Kidney (tissue), 14 donors: ENCODE measurements around the gene MXI1. TPM values are rescaled to one million over a fixed set of nuclear protein-coding genes. Genes with fewer than 3 reads are reported as not detected.
A peak's percentile ranks its signal among the peaks of the same experiment; 100 is the strongest.

Experiments
- DNase-seq, 5 donors: peaks; one replicate each; pipeline ENCODE4 v3.0.0-alpha.2; 2013 to 2020
- FAIRE-seq: peaks from 2 replicates; lab custom pipeline; 2012; peaks lifted over from hg19 to GRCh38; lab: Jason Lieb, UNC
- H3K27ac ChIP-seq, 2 donors: one replicate each; pipeline ENCODE4 v1.7.0; 2013; ENCODE audit warnings: low read depth in 2 of 2, low read length in 2 of 2, inconsistent platforms in 1 of 2
- H3K27me3 ChIP-seq: one replicate; pipeline ENCODE4 v1.7.1; 2013; ENCODE audit warnings: low read length, inconsistent platforms; ENCODE audit not compliant: control insufficient read depth, insufficient read depth
- H3K36me3 ChIP-seq, 3 donors: one replicate each; pipeline versions ENCODE4 v1.7.0 to v1.7.1; 2013; ENCODE audit warnings: low read length in 3 of 3, control low read depth in 1 of 3, inconsistent platforms in 1 of 3; ENCODE audit not compliant: insufficient read depth in 3 of 3, control insufficient read depth in 2 of 3
- H3K4me1 ChIP-seq, 3 donors: one replicate each; pipeline versions ENCODE4 v1.7.0 to v1.7.1; 2013; ENCODE audit warnings: low read length in 3 of 3, inconsistent platforms in 1 of 3, low read depth in 1 of 3; ENCODE audit not compliant: control insufficient read depth in 2 of 3, insufficient read depth in 2 of 3
- H3K4me3 ChIP-seq, 3 donors: one replicate each; pipeline versions ENCODE4 v1.7.0 to v1.8.1; 2013; ENCODE audit warnings: low read length in 3 of 3, control low read depth in 1 of 3, inconsistent platforms in 1 of 3
- H3K9ac ChIP-seq, 3 donors: one replicate each; pipeline versions ENCODE4 v1.7.0 to v1.7.1; 2013; ENCODE audit warnings: low read length in 3 of 3, control low read depth in 1 of 3, inconsistent platforms in 1 of 3
- H3K9me3 ChIP-seq, 3 donors: one replicate each; pipeline versions ENCODE4 v1.7.0 to v1.7.1; 2013; ENCODE audit warnings: low read length in 3 of 3, control low read depth in 1 of 3, inconsistent platforms in 1 of 3; ENCODE audit not compliant: control insufficient read depth in 2 of 3, insufficient read depth in 1 of 3
- intact Hi-C: fragments of 100-400 bp; cut with DNase I; formaldehyde crosslinking; loops from one replicate; pipeline ENCODE4 v1.11.1; 2022
- polyA plus RNA-seq: library from polyadenylated mRNA; stranded (reverse); fragments of 350-450 nt; fragmentation: Illumina TruSeq; extraction: RNeasy Lipid Tissue Mini Kit (QIAGEN cat#74804); gene quantifications from one replicate; pipeline ENCODE4 v1.2.3, GENCODE V29; 2014; ENCODE audit warnings: low read depth, low replicate concordance; ENCODE audit not compliant: insufficient read depth
- total RNA-seq: library from RNA; stranded (reverse); fragmentation: NEBNext Ultra II Directional; extraction: Animal tissue kit (Norgen Biotek cat#: 25700); gene quantifications from one replicate; pipeline ENCODE4 v1.2.1, GENCODE V29; 2021
- TF ChIP-seq, protein P1 (sequence below): IDR thresholded peaks from 3 replicates; pipeline ENCODE4 v1.5.1; 2012; ENCODE audit warnings: mild to moderate bottlenecking, moderate library complexity, borderline replicate concordance; ENCODE audit not compliant: insufficient read depth; ENCODE audit errors: extremely low read depth
- donor health status: control.
- donor health status: control.
- donor health status: control.
- donor health status: control.
- donor health status: control.
- donor health status: DM: yes; HTN: yes; CAD: no.
- donor health status: Normal renal cell carcinoma (clear cell type).

The MXI1 gene
- total and polyA plus RNA-seq, 2 donors from 2014 or later, result 27.6 to 29.0 TPM

DNA sequence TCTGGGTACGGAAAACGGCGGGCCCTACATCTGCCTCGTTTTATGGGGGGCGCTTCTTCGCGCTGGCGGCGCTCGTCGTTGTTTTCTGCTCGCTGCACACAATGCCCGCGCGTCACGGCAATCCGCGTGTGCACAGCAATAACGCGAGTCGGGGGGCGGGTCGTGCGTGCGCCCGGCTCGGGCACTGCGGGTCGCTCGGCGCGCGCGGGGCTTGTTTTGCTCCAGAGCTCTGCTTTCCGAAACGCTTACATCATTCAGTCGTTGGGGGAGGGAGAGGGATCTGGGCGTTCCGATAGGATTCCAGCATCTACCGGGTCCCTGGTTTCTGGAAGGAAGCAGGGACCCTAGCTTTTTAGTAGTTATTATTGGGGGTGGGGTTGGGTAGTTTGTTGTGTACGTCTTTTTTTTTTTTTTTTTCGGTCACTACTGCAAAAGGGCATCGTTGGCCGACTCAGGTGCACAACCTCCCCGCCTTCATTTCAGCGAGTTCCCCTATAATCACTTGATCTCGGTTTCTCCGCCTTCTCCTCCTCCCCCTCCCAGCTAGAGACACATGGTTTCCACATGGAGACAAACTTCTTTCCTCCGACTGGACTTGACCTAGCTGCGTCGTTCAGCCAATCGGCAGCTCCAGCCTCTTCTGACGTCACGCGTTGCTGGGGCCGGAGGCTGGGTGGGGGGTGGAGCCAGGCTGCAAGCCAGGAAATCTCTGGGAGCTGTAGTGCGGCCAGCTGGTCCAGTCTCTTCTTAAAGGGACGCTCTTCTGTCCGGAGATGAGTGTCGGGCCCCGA, 3.5 kb downstream of the MXI1 start:
- H3K4me3 ChIP-seq, result peak overlapping the region; percentile 72 to 81 (median 74)
- no peaks in the 10 kb centered on the region for H3K36me3 ChIP-seq
- peaks cover 0 to 8% (median 2%) of the 10 kb centered on the region in 3 donors for H3K4me1 ChIP-seq
- DNase-seq (peak; percentile 99), FAIRE-seq (peak; percentile 98)
- intact Hi-C loops, result no loop called here
- H3K9me3 ChIP-seq, result no peaks in the 10 kb centered on the region
- no peaks in the 10 kb centered on the region for H3K27me3 ChIP-seq
- TF ChIP-seq, protein P1, sequence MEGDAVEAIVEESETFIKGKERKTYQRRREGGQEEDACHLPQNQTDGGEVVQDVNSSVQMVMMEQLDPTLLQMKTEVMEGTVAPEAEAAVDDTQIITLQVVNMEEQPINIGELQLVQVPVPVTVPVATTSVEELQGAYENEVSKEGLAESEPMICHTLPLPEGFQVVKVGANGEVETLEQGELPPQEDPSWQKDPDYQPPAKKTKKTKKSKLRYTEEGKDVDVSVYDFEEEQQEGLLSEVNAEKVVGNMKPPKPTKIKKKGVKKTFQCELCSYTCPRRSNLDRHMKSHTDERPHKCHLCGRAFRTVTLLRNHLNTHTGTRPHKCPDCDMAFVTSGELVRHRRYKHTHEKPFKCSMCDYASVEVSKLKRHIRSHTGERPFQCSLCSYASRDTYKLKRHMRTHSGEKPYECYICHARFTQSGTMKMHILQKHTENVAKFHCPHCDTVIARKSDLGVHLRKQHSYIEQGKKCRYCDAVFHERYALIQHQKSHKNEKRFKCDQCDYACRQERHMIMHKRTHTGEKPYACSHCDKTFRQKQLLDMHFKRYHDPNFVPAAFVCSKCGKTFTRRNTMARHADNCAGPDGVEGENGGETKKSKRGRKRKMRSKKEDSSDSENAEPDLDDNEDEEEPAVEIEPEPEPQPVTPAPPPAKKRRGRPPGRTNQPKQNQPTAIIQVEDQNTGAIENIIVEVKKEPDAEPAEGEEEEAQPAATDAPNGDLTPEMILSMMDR, result no peak
- H3K27ac ChIP-seq, result peak overlapping the region; percentile 81 to 85
- H3K9ac ChIP-seq, result peak overlapping the region; percentile 57 to 70 (median 69)

- H3K4me1 ChIP-seq, result peaks cover 0 to 8% (median 2%) of the 10 kb centered on the region in 3 donors
- no peaks in the 10 kb centered on the region for H3K36me3 ChIP-seq
- no peaks in the 10 kb centered on the region for H3K27me3 ChIP-seq
- no peaks in the 10 kb centered on the region for H3K9me3 ChIP-seq
- peak overlapping the region in 2 of 3 donors; percentile 58 to 70 for H3K9ac ChIP-seq
- TF ChIP-seq, protein P1, result no peak
- H3K27ac ChIP-seq, result peak overlapping the region; percentile 73
- FAIRE-seq, result no peak
- intact Hi-C loops, result no loop called here
- DNase-seq, result no peak
- peak overlapping the region; percentile 49 to 74 (median 71) for H3K4me3 ChIP-seq
These were observed 4.0 kb downstream of the MXI1 start for GRCh38 chr10:110211465-110211843.

DNA sequence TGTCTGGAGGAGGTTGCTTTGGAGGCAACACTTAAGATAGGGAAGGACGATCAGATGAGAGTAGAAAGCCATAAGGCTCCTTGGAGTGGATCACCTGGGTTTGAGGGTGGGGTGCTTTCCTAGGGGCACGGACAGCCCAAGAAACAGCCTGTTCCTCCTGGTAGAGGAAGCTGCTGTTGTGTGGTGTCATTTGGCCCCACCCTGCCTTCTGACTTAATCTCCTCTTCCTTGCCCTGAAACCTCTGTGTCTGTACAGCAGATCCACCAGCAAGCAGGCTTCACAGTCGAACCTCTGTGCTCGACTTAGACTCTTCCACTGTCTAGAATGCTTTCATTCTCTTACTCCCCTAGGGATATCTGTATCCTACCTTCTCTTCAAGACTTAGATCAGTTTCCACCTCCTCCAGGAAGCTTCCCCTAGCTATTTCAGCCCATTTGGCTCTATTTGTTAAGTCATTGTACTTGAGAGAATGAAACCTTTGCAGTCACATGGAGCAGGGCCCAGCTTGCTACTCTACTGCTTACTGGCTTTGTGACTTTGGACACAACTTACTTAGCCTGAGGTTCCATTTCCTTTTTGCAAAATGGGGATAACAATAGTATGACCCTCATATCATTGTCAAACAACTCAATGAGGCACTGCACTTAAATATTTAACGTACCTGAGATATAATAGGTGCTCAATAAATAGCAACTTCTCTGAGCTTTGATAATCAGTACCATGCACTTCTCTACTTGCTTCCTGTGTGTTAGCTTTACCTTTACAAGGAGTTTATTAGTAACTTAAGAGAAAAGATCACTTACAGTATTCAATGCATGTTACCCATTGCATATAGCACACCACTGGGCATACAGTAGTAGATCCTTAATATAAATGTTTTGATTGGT, 5.0 kb downstream of the MXI1 start:
- H3K9me3 ChIP-seq, result no peaks in the 10 kb centered on the region
- peaks cover 0 to 8% (median 2%) of the 10 kb centered on the region in 3 donors for H3K4me1 ChIP-seq
- TF ChIP-seq, protein P1, result no peak
- FAIRE-seq (no peak), DNase-seq (no peak)
- H3K9ac ChIP-seq, result peak overlapping the region in 1 of 3 donors; percentile 18
- no peaks in the 10 kb centered on the region for H3K27me3 ChIP-seq
- intact Hi-C loops, result no loop called here
- no peak overlapping the region for H3K4me3 ChIP-seq
- no peak overlapping the region for H3K27ac ChIP-seq
- H3K36me3 ChIP-seq, result no peaks in the 10 kb centered on the region
